Upper lobe of right lung (tissue), 1 donor: ENCODE data around the gene RABL2A. TPM values are rescaled to one million over a fixed set of nuclear protein-coding genes. Genes with fewer than 3 reads are reported as not detected.
"Not testable (repeated sequence)": the region's sequence is repeated elsewhere in the genome, so short reads cannot be mapped to it uniquely, and the experiment has no call there.

Source experiments
- ATAC-seq: fragments of 200-7000 bp; cut with Tn5 transposase; one replicate; pipeline ENCODE4 v1.9.1; 2020; ENCODE audit warnings: mild to moderate bottlenecking, moderate library complexity
- DNase-seq: peaks from one replicate; pipeline ENCODE4 v3.0.0-alpha.2; 2020
- H3K27ac ChIP-seq: fragments of 200-600 bp; one replicate; pipeline ENCODE4 v1.8.0; 2022
- H3K27me3 ChIP-seq: fragments of 200-600 bp; one replicate; pipeline ENCODE4 v1.8.0; 2022; ENCODE audit warnings: mild to moderate bottlenecking
- H3K36me3 ChIP-seq: fragments of 200-600 bp; one replicate; pipeline ENCODE4 v1.8.0; 2022
- H3K4me1 ChIP-seq: fragments of 200-600 bp; one replicate; pipeline ENCODE4 v1.8.0; 2022
- H3K4me3 ChIP-seq: fragments of 200-600 bp; one replicate; pipeline ENCODE4 v1.8.0; 2022; ENCODE audit warnings: mild to moderate bottlenecking
- H3K9me3 ChIP-seq: fragments of 200-600 bp; one replicate; pipeline ENCODE4 v1.8.0; 2022
- CTCF ChIP-seq: fragments of 200-600 bp; IDR thresholded peaks from one replicate; pipeline ENCODE4 v1.8.0; 2022; ENCODE audit warnings: antibody characterized with exemption
- intact Hi-C: fragments of 100-400 bp; cut with DNase I; formaldehyde crosslinking; loops from one replicate; pipeline ENCODE4 v1.11.0; 2022
- total RNA-seq: library from RNA; stranded (reverse); fragmentation: NEBNext Ultra II Directional; extraction: Animal tissue kit (Norgen Biotek cat#: 25700); gene quantifications from one replicate; pipeline ENCODE4 v1.2.1, GENCODE V29; 2021
- donor health status: DM: no; HTN: yes; CAD: no; lungs with severe emphysema.

The RABL2A gene
- total RNA-seq, 1 donor from 2014 or later = 16.9 TPM

DNA sequence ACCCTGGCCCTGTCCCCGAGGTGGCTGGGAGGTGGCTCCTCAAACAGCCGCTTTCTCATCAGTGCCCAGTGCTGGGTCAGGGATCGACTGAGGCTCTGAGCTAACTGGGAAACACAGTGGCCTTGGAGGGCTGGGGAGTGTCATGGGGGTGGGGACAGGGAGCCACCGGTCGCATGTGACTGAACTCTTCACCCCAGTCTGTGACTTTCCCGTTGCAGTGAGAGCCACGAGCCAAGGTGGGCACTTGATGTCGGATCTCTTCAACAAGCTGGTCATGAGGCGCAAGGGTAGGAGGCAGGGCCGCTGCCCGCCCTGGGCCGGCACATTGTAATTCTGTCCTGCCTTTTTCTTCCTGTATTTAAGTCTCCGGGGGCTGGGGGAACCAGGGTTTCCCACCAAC, 28.9 kb upstream of the RABL2A start:
- ATAC-seq, H3K36me3 ChIP-seq, H3K4me3 ChIP-seq, intact Hi-C loops, H3K27ac ChIP-seq, H3K4me1 ChIP-seq, H3K9me3 ChIP-seq, H3K27me3 ChIP-seq, DNase-seq: not testable (repeated sequence)

- H3K36me3 ChIP-seq, H3K27me3 ChIP-seq, H3K9me3 ChIP-seq, H3K27ac ChIP-seq, H3K4me3 ChIP-seq, ATAC-seq, intact Hi-C loops, DNase-seq, H3K4me1 ChIP-seq: not testable (repeated sequence)
Measured at GRCh38 chr2:113598738-113599137, 28.3 kb upstream of the RABL2A start.

DNA sequence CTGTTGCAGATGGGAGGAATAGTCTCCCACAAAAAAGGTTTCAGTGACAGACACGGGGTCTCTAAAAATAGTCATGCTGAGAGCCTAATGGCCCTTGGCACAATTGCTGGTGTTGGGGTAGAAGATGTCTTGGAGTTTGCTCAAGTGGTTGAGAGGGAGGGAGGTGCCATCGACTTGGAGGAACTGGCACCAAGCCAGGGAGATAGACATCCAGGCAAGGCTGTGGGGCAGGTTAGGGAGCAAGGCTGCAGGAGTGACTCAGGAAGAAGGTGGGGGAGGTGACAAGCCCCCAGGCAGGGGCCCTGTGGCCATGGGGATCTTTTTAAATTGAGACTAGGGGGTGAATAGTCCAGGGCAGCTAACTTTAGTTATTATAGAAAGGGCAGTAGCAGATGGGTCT, 27.9 kb upstream of the RABL2A start:
- H3K4me1 ChIP-seq, H3K9me3 ChIP-seq, DNase-seq, H3K27me3 ChIP-seq, ATAC-seq, H3K36me3 ChIP-seq, intact Hi-C loops, H3K27ac ChIP-seq, H3K4me3 ChIP-seq: not testable (repeated sequence)

DNA sequence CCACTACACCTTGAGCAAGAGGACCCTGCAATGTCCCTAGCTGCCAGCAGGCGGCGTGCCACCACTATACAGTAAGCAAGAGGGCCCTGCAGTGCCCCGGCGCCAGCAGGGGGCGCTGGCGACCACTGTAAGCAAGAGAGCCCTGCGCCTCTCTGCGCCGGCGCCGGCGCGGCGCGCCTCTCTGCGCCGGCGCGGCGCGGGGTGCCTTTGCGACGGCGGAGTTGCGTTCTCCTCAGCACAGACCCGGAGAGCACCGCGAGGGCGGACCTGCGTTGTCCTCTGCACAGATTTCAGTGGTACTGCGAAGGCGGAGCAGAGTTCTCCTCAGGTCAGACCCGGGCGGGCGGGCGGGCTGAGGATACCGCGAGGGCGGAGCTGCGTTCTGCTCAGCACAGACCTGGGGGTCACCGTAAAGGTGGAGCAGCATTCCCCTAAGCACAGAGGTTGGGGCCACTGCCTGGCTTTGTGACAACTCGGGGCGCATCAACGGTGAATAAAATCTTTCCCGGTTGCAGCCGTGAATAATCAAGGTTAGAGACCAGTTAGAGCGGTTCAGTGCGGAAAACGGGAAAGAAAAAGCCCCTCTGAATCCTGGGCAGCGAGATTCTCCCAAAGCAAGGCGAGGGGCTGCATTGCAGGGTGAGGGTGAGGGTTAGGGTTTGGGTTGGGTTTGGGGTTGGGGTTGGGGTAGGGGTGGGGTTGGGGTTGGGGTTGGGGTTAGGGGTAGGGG, 24.9 kb upstream of the RABL2A start:
- H3K4me1 ChIP-seq, intact Hi-C loops, H3K4me3 ChIP-seq, H3K27ac ChIP-seq, H3K36me3 ChIP-seq, H3K27me3 ChIP-seq, H3K9me3 ChIP-seq: not testable (repeated sequence)
- peak; percentile 43 for TF ChIP-seq CTCF
- ATAC-seq = peak; percentile 67
- peak; percentile 85 for DNase-seq

GRCh38 chr2:113602869-113603466, 24.1 kb upstream of the RABL2A start:
- H3K4me3 ChIP-seq = peak overlapping the region; percentile 42
- DNase-seq = no peak

DNA sequence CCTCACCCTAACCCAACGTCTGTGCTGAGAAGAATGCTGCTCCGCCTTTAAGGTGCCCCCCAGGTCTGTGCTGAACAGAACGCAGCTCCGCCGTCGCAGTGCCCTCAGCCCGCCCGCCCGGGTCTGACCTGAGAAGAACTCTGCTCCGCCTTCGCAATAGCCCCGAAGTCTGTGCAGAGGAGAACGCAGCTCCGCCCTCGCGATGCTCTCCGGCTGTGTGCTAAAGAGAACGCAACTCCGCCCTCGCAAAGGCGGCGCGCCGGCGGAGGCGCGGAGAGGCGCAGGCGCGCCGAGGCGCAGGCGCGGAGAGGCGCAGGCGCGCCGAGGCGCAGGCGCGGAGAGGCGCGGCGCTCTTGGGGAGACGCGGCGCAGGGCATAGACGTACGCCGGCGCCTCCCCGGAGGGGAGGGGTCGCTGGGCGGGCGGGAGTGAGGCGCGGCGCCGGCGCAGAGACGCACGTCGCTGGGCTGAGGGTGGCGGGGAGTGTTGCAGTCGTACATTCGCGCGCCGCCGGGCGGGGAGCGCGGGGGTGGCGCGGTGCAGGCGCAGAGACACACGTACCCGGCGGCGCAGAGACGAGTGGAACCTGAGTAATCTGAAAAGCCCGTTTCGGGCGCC, 23.5 kb upstream of the RABL2A start:
- H3K27ac ChIP-seq = peak overlapping the region; percentile 81
- H3K27me3 ChIP-seq, H3K36me3 ChIP-seq, intact Hi-C loops, H3K4me1 ChIP-seq, H3K9me3 ChIP-seq: not testable (repeated sequence)
- ATAC-seq (peak; percentile 94), DNase-seq (peak; percentile 93)
- H3K4me3 ChIP-seq = peak overlapping the region; percentile 50

More at GRCh38 chr2:113602869-113603466, 24.1 kb upstream of the RABL2A start:
- no peaks in the 10 kb centered on the region for H3K27me3 ChIP-seq
- ATAC-seq = peak; percentile 90
- no peak for TF ChIP-seq CTCF
- no peaks in the 10 kb centered on the region for H3K4me1 ChIP-seq
- intact Hi-C loops = no loop called here
- no peaks in the 10 kb centered on the region for H3K9me3 ChIP-seq
- H3K27ac ChIP-seq = no peak overlapping the region
- no peaks in the 10 kb centered on the region for H3K36me3 ChIP-seq

DNA sequence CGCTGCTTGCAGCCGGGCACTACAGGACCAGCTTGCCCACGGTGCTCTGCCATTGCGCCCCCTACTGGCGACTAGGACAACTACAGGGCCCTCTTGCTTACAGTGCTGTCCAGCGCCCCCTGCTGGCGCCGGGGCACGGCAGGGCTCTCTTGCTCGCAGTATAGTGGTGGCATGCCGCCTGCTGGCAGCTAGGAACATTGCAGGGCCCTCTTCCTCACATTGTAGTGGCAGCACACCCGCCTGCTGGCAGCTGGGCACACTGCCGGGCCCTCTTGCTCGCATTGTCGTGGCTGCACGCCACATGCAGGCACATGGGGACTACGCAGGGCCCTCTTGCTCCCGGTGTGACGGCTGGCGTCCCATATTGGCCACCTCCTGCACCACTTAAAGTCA, 23.0 kb upstream of the RABL2A start:
- peak overlapping the region; percentile 50 for H3K4me3 ChIP-seq
- DNase-seq = peak; percentile 96
- H3K36me3 ChIP-seq, H3K27me3 ChIP-seq, H3K9me3 ChIP-seq, intact Hi-C loops, H3K4me1 ChIP-seq: not testable (repeated sequence)
- peak; percentile 87 for TF ChIP-seq CTCF
- peak overlapping the region; percentile 81 for H3K27ac ChIP-seq
- ATAC-seq = peak; percentile 81

DNA sequence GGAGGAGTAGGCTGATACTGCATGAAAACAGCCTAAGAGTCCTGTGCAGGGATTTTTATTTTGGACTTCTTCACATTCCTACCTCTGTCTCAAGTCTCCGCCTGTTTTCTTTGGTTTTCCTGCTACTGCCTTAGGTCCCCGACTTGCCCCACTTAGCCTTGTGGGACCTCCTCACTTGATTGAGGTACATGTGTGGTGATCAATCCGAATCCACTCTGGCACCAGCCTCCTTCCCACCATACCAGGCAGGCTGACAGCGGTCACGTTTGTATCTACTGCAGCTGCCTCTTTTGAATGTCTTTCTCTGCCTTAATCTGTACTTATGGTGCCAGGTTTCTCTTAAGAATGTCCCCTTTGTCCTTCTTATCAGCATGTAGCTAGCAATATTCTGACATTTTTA, 22.4 kb upstream of the RABL2A start:
- H3K9me3 ChIP-seq, H3K36me3 ChIP-seq, H3K4me1 ChIP-seq, ATAC-seq, H3K27me3 ChIP-seq, DNase-seq, intact Hi-C loops, H3K4me3 ChIP-seq: not testable (repeated sequence)
- peak overlapping the region; percentile 81 for H3K27ac ChIP-seq

- H3K27ac ChIP-seq, DNase-seq, intact Hi-C loops: not testable (repeated sequence)
Measured at GRCh38 chr2:113606036-113606435, 21.0 kb upstream of the RABL2A start.

GRCh38 chr2:113609822-113610221, 17.2 kb upstream of the RABL2A start:
- H3K4me1 ChIP-seq, ATAC-seq, H3K27me3 ChIP-seq, H3K4me3 ChIP-seq, H3K27ac ChIP-seq, H3K9me3 ChIP-seq, DNase-seq, H3K36me3 ChIP-seq, intact Hi-C loops: not testable (repeated sequence)

More at GRCh38 chr2:113606036-113606435, 21.0 kb upstream of the RABL2A start:
- not testable (repeated sequence) for H3K27me3 ChIP-seq, H3K4me3 ChIP-seq, H3K9me3 ChIP-seq, H3K36me3 ChIP-seq, H3K4me1 ChIP-seq, ATAC-seq

DNA sequence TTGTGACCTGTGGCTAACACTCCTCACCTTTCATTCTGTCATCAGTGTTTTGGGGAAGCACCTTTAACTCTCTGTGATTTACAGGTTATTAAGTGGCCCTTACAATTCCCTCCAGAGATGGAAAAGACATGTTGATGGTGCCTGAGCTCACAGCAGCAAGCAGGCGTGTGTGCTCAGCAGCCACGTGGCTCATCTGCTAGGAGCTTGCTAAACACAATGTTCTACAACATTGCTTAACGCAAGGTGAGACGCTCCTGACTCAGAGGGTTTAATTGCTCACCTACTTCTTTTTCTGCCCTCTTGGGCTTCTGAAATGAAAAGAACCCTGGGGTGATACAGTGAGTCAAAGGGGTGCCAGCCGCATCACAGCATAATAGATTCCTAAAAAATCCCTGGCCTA, 6.1 kb upstream of the RABL2A start:
- H3K36me3 ChIP-seq, H3K4me3 ChIP-seq, H3K9me3 ChIP-seq, intact Hi-C loops, H3K27ac ChIP-seq, ATAC-seq, DNase-seq, H3K27me3 ChIP-seq, H3K4me1 ChIP-seq: not testable (repeated sequence)
